BLaER1 (cell line): ENCODE results near the gene TRAF3.
"Not testable (repeated sequence)": the region's sequence is repeated elsewhere in the genome, so short reads cannot be mapped to it uniquely, and the experiment has no call there.

Experiments used
- H3K27ac ChIP-seq: shearing (Covaris generic); formaldehyde crosslinking; 2 replicates; pipeline ENCODE4 v1.8.1; 2022
- H3K27me3 ChIP-seq: shearing (Covaris generic); formaldehyde crosslinking; 2 replicates; pipeline ENCODE4 v1.8.1; 2022
- H3K36me3 ChIP-seq: shearing (Covaris generic); formaldehyde crosslinking; 2 replicates; pipeline ENCODE4 v1.8.1; 2022
- H3K4me1 ChIP-seq: shearing (Covaris generic); formaldehyde crosslinking; 2 replicates; pipeline ENCODE4 v1.8.1; 2022
- H3K4me2 ChIP-seq: shearing (Covaris generic); formaldehyde crosslinking; 2 replicates; pipeline ENCODE4 v1.8.1; 2022
- H3K4me3 ChIP-seq: shearing (Covaris generic); formaldehyde crosslinking; 2 replicates; pipeline ENCODE4 v1.8.1; 2022
- H3K9ac ChIP-seq: shearing (Covaris generic); formaldehyde crosslinking; 2 replicates; pipeline ENCODE4 v1.8.1; 2022
- H3K9me3 ChIP-seq: shearing (Covaris generic); formaldehyde crosslinking; 2 replicates; pipeline ENCODE4 v1.8.1; 2022
- H4K20me1 ChIP-seq: shearing (Covaris generic); formaldehyde crosslinking; 2 replicates; pipeline ENCODE4 v1.8.1; 2022
- Cebpa-rat ChIP-seq: shearing (Covaris generic); IDR thresholded peaks from 2 replicates; pipeline ENCODE4 v1.8.1; 2022

Gene TRAF3

GRCh38 chr14:102751088-102751487, 26.2 kb upstream of the TRAF3 start:
- Histone ChIP-seq H3K27ac (no peak overlapping the region), H3K27me3 (no peaks in the 10 kb centered on the region), H3K36me3 (peaks cover 19% of the 10 kb centered on the region), H4K20me1 (no peaks in the 10 kb centered on the region), H3K9me3 (no peaks in the 10 kb centered on the region), H3K4me2 (no peak overlapping the region), H3K9ac (no peak overlapping the region), H3K4me3 (no peak overlapping the region), H3K4me1 (peaks cover 31% of the 10 kb centered on the region)
- no peak for TF ChIP-seq Cebpa-rat

- peaks cover 31% of the 10 kb centered on the region for H3K4me1 ChIP-seq
- TF ChIP-seq Cebpa-rat = no peak
- no peak overlapping the region for H3K27ac ChIP-seq
- no peak overlapping the region for H3K9ac ChIP-seq
- no peak overlapping the region for H3K4me3 ChIP-seq
- no peaks in the 10 kb centered on the region for H3K27me3 ChIP-seq
- no peak overlapping the region for H3K4me2 ChIP-seq
- H4K20me1 ChIP-seq = no peaks in the 10 kb centered on the region
- no peaks in the 10 kb centered on the region for H3K9me3 ChIP-seq
- H3K36me3 ChIP-seq = peaks cover 10% of the 10 kb centered on the region
Measured at GRCh38 chr14:102752239-102752847, 24.9 kb upstream of the TRAF3 start.

- TF ChIP-seq Cebpa-rat = no peak
- H3K9ac ChIP-seq = no peak overlapping the region
- H4K20me1 ChIP-seq = no peaks in the 10 kb centered on the region
- H3K4me1 ChIP-seq = peaks cover 50% of the 10 kb centered on the region
- peak overlapping the region; percentile 33 for H3K4me2 ChIP-seq
- no peak overlapping the region for H3K4me3 ChIP-seq
- no peaks in the 10 kb centered on the region for H3K9me3 ChIP-seq
- H3K36me3 ChIP-seq = peaks cover 4% of the 10 kb centered on the region; the same call in 1 of the 2 replicates
- H3K27ac ChIP-seq = no peak overlapping the region
- no peaks in the 10 kb centered on the region for H3K27me3 ChIP-seq
Measured at GRCh38 chr14:102754370-102755262, 22.6 kb upstream of the TRAF3 start.

- Histone ChIP-seq H3K27me3 (no peaks in the 10 kb centered on the region), H3K9me3 (no peaks in the 10 kb centered on the region), H3K36me3 (no peaks in the 10 kb centered on the region), H3K27ac (no peak overlapping the region), H4K20me1 (no peaks in the 10 kb centered on the region), H3K4me2 (peak overlapping the region; percentile 25), H3K4me3 (no peak overlapping the region), H3K9ac (no peak overlapping the region), H3K4me1 (peaks cover 37% of the 10 kb centered on the region)
- TF ChIP-seq Cebpa-rat = no peak
Measured at GRCh38 chr14:102757646-102758045, 19.6 kb upstream of the TRAF3 start.

GRCh38 chr14:102758087-102758486, 19.2 kb upstream of the TRAF3 start:
- Histone ChIP-seq H3K9me3 (no peaks in the 10 kb centered on the region), H3K9ac (no peak overlapping the region), H3K36me3 (no peaks in the 10 kb centered on the region), H4K20me1 (no peaks in the 10 kb centered on the region), H3K27ac (no peak overlapping the region), H3K4me2 (peak overlapping the region; percentile 25), H3K4me1 (peaks cover 37% of the 10 kb centered on the region), H3K4me3 (no peak overlapping the region), H3K27me3 (no peaks in the 10 kb centered on the region)
- no peak for TF ChIP-seq Cebpa-rat

GRCh38 chr14:102759456-102760187, 17.6 kb upstream of the TRAF3 start:
- no peaks in the 10 kb centered on the region for H3K27me3 ChIP-seq
- TF ChIP-seq Cebpa-rat = no peak
- H3K4me1 ChIP-seq = peaks cover 45% of the 10 kb centered on the region
- H3K36me3 ChIP-seq = no peaks in the 10 kb centered on the region
- no peak overlapping the region for H3K4me3 ChIP-seq
- no peak overlapping the region for H3K27ac ChIP-seq
- H3K4me2 ChIP-seq = peak overlapping the region; percentile 36
- H3K9me3 ChIP-seq = no peaks in the 10 kb centered on the region
- no peaks in the 10 kb centered on the region for H4K20me1 ChIP-seq
- H3K9ac ChIP-seq = no peak overlapping the region

GRCh38 chr14:102760496-102761193, 16.6 kb upstream of the TRAF3 start:
- Histone ChIP-seq H3K4me3 (no peak overlapping the region), H3K4me2 (no peak overlapping the region), H3K27me3 (no peaks in the 10 kb centered on the region), H4K20me1 (no peaks in the 10 kb centered on the region), H3K9ac (no peak overlapping the region), H3K27ac (no peak overlapping the region), H3K9me3 (no peaks in the 10 kb centered on the region), H3K4me1 (peaks cover 37% of the 10 kb centered on the region), H3K36me3 (no peaks in the 10 kb centered on the region)
- TF ChIP-seq Cebpa-rat = no peak

- no peaks in the 10 kb centered on the region for H3K9me3 ChIP-seq
- no peak overlapping the region for H3K9ac ChIP-seq
- peaks cover 37% of the 10 kb centered on the region for H3K4me1 ChIP-seq
- H3K4me2 ChIP-seq = no peak overlapping the region
- H4K20me1 ChIP-seq = no peaks in the 10 kb centered on the region
- H3K36me3 ChIP-seq = no peaks in the 10 kb centered on the region
- H3K27me3 ChIP-seq = no peaks in the 10 kb centered on the region
- no peak for TF ChIP-seq Cebpa-rat
- no peak overlapping the region for H3K27ac ChIP-seq
- H3K4me3 ChIP-seq = no peak overlapping the region
Measured at GRCh38 chr14:102761206-102761605, 16.0 kb upstream of the TRAF3 start.

- no peaks in the 10 kb centered on the region for H3K27me3 ChIP-seq
- no peak overlapping the region for H3K4me3 ChIP-seq
- no peak for TF ChIP-seq Cebpa-rat
- H3K4me1 ChIP-seq = peaks cover 41% of the 10 kb centered on the region
- peak overlapping the region; percentile 60 for H3K4me2 ChIP-seq
- no peaks in the 10 kb centered on the region for H3K36me3 ChIP-seq
- H3K27ac ChIP-seq = no peak overlapping the region
- H4K20me1 ChIP-seq = no peaks in the 10 kb centered on the region
- no peaks in the 10 kb centered on the region for H3K9me3 ChIP-seq
- 0 out of 2 replicates have a peak overlapping the region, but pooled peaks have one; percentile 2 for H3K9ac ChIP-seq
Measured at GRCh38 chr14:102764220-102764671, 13.0 kb upstream of the TRAF3 start.

- H3K9ac ChIP-seq, H4K20me1 ChIP-seq, H3K27ac ChIP-seq, H3K4me3 ChIP-seq, H3K27me3 ChIP-seq, H3K36me3 ChIP-seq, H3K4me2 ChIP-seq, H3K9me3 ChIP-seq: not testable (repeated sequence)
- peaks cover 38% of the 10 kb centered on the region for H3K4me1 ChIP-seq
Measured at GRCh38 chr14:102765770-102766169, 11.5 kb upstream of the TRAF3 start.
